T-helper 2 cell treated with Interferon-gamma antibody and Interleukin-4, amounts not matched to agents 5 μg/mL and 100 μg/mL, for 36 hours (primary cell): ENCODE data around the gene ELMO2.
A peak's percentile ranks its signal among the peaks of the same experiment; 100 is the strongest.
"Not testable (repeated sequence)": the region's sequence is repeated elsewhere in the genome, so short reads cannot be mapped to it uniquely, and the experiment has no call there.

Experiments
- DNase-seq: peaks from one replicate; pipeline ENCODE4 v3.0.0; 2021; ENCODE audit warnings: low spot score
- H3K27ac Mint-ChIP-seq: one replicate; pipeline ENCODE4 v1.8.0; 2021; ENCODE audit warnings: mild to moderate bottlenecking, mixed read lengths
- H3K27me3 Mint-ChIP-seq: one replicate; pipeline ENCODE4 v1.8.0; 2021; ENCODE audit warnings: low read depth, mixed read lengths
- H3K36me3 Mint-ChIP-seq: one replicate; pipeline ENCODE4 v1.8.0; 2021; ENCODE audit warnings: low read depth, mixed read lengths
- H3K4me1 Mint-ChIP-seq: one replicate; pipeline ENCODE4 v1.8.0; 2021; ENCODE audit warnings: low read depth, mixed read lengths
- H3K4me3 Mint-ChIP-seq: one replicate; pipeline ENCODE4 v1.8.0; 2022; ENCODE audit warnings: mild to moderate bottlenecking, moderate library complexity, mixed read lengths
- H3K9me3 Mint-ChIP-seq: one replicate; pipeline ENCODE4 v1.8.0; 2021; ENCODE audit warnings: mixed read lengths

ELMO2 gene

DNA sequence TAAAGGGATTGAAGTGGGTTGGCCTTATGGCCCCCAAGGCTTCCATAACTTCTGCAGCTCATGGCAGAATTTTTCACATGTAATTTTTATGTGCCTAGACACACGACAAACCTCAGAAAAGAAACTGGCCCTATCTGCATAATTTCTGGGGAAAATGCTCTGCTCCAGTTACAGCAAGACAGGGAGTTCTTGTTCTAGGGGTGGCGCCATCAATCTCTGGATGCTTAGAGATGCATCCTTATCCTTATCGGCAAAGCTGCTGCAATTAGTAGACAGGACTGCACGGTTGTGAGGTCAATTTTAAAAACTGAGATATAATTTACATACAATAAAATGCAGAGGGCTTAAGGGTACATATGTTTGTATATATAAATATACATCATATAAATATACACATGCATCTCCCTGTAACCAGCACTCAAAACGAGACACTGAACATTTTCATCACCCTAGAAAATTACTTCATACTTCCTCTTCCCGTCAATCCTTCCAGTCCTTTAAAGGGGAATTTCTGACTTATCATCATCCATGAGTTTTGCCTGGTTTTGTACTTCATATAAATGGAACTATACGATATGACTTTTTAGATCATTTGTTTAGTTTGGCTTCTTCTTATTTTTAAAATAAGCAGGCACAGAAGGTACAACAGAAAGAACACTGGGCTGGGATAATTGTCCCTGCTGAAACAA, 10.2 kb downstream of the ELMO2 start:
- peaks cover 40% of the 10 kb centered on the region for H3K36me3 Mint-ChIP-seq
- no peaks in the 10 kb centered on the region for H3K27me3 Mint-ChIP-seq
- H3K9me3 Mint-ChIP-seq, result no peaks in the 10 kb centered on the region
- no peak for DNase-seq
- no peak overlapping the region for H3K4me3 Mint-ChIP-seq
- H3K27ac Mint-ChIP-seq, result no peak overlapping the region
- peaks cover 21% of the 10 kb centered on the region for H3K4me1 Mint-ChIP-seq

DNA sequence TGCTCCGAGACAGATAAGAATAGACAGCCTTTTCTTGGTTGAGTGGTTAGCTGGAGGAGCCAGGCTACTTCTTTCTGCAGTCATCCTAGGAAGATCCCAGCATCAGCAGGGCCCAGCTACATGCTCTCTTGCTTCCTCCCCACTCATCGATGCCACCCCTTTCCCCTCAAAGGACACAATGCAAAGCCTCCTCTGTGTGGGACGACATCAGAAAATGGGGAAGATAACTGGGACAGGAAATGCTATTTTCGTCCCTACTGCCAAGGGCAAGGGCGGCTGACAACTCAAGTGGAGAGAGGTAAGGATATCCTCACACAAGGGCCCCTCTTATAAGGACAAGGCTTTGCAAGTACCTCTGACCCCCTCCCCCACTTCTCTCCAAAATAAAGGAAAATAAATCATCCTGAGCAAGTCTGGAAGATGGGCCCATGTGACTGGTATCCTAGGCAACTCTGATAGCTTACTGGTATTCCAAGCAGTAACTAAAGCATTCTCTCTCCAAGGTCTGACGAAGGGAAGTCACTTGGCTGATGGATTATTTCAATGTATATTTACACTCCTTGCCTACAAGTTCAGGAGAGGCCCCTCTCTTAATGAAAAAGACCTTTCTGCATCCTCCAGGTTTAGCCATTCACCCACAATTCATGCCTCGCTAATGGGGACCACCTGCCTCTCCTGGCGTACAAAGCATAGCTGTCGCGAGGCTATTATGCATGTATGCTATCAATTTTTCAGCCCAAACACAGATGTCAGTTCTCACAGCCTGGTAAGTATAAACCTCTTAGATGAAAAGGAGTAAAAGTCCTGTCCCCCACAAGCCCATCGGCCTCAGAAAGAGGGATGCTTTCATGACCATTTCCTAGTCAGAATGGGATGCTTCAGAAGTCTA, 11.3 kb downstream of the ELMO2 start:
- no peak overlapping the region for H3K4me3 Mint-ChIP-seq
- peaks cover 46% of the 10 kb centered on the region for H3K36me3 Mint-ChIP-seq
- H3K4me1 Mint-ChIP-seq, result peaks cover 10% of the 10 kb centered on the region
- no peaks in the 10 kb centered on the region for H3K9me3 Mint-ChIP-seq
- H3K27me3 Mint-ChIP-seq, result no peaks in the 10 kb centered on the region
- DNase-seq, result no peak
- no peak overlapping the region for H3K27ac Mint-ChIP-seq

DNA sequence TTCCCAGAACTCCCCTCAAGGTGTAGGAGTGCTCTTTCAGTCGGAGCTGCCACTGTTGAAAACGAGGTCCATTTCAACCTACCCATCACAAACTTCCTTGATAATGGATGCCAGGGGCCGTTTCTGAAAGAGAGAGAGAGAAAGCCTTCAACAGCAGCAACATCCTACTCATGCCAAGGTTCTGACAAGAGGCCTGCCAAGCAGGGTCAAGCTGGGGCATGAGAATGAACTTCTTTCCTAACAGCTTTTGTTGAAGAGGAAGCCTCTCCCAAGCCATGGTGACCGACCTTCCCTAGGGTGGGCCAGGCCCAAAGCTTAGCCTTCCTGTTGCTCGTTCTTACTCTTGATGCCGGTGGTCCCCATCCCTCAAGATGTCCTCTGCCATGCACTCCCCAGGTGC, 12.4 kb downstream of the ELMO2 start:
- peaks cover 1% of the 10 kb centered on the region for H3K4me1 Mint-ChIP-seq
- no peaks in the 10 kb centered on the region for H3K27me3 Mint-ChIP-seq
- no peak for DNase-seq
- H3K4me3 Mint-ChIP-seq, result no peak overlapping the region
- peaks cover 47% of the 10 kb centered on the region for H3K36me3 Mint-ChIP-seq
- H3K9me3 Mint-ChIP-seq, result no peaks in the 10 kb centered on the region
- H3K27ac Mint-ChIP-seq, result no peak overlapping the region

DNA sequence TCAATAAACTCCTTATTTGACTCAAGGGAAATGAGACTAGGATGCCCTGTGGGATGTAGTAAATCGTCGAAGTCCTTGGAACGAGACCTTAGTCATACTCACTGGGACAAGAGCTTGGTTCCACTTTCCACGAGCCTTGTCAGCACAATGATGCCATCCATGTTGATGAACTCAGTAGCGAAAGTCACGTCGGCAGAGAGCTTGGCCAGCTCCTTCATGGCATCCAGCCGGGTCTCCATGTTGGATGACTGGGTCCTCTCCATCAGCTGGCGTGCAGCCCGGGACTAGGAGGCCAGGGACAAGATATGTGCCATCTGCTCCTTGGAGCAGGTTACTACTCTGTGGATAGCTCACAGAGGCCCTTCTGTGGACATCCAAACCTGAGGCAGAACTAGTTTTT, 17.5 kb downstream of the ELMO2 start:
- Mint-ChIP-seq H3K27ac (no peak overlapping the region), H3K4me1 (no peaks in the 10 kb centered on the region), H3K4me3 (no peak overlapping the region), H3K9me3 (no peaks in the 10 kb centered on the region), H3K27me3 (no peaks in the 10 kb centered on the region), H3K36me3 (peaks cover 66% of the 10 kb centered on the region)
- no peak for DNase-seq

DNA sequence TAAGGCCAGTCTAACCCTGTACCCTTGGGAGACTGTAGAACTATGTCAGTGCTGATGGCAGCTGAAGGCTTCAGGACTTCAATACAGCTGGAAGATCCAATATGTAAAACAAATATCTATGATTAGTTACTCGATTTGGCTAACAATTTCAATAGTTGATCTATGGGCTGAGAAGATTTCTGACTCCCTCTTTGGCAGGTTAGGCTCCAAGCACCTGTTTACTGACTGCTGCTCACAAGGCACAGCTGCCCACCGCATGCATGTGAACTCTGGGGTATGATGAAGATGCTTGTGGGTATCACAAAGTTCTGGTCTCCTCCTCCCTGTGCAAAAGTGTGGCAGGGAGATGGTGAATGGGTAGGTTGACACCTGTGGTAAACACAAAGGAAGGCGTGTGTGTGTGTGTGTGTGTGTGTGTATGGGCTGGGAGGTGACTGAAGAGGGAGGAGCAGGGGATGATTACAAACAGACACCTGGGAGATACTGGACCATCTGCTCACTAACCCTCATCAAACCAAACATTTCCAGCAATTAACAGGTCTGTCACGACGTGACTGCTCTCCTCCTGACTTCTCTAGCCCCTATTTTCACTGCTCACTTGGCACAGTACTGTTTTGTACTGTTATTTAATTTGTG, 18.1 kb downstream of the ELMO2 start:
- no peaks in the 10 kb centered on the region for H3K9me3 Mint-ChIP-seq
- H3K27ac Mint-ChIP-seq, result no peak overlapping the region

DNA sequence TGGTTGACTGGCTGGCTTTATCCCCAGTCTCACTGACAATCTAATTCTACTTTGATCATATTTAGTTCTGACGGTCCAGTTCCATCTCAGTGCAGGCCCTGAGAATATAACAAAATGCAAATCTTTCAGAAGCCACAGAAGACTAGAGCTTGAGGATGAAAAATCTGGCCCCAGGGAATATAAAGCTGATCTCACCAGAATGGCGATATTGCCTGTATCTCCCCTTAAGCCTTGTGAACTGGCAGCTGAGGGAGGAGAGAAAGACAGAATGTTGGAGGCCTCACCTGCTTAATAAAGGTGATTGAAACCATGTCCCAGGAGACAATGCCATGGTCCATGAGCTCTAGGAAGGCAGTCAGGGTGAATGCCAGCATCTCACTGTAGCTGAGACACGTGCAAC, 19.4 kb downstream of the ELMO2 start:
- H3K9me3 Mint-ChIP-seq, H3K4me3 Mint-ChIP-seq, H3K27ac Mint-ChIP-seq, H3K27me3 Mint-ChIP-seq, H3K4me1 Mint-ChIP-seq, DNase-seq: not testable (repeated sequence)
- H3K36me3 Mint-ChIP-seq, result peaks cover 58% of the 10 kb centered on the region

More for the DNA sequence above, 18.1 kb downstream of the ELMO2 start:
- Mint-ChIP-seq H3K4me1 (no peaks in the 10 kb centered on the region), H3K4me3 (no peak overlapping the region), H3K36me3 (peaks cover 64% of the 10 kb centered on the region), H3K27me3 (no peaks in the 10 kb centered on the region)
- no peak for DNase-seq

DNA sequence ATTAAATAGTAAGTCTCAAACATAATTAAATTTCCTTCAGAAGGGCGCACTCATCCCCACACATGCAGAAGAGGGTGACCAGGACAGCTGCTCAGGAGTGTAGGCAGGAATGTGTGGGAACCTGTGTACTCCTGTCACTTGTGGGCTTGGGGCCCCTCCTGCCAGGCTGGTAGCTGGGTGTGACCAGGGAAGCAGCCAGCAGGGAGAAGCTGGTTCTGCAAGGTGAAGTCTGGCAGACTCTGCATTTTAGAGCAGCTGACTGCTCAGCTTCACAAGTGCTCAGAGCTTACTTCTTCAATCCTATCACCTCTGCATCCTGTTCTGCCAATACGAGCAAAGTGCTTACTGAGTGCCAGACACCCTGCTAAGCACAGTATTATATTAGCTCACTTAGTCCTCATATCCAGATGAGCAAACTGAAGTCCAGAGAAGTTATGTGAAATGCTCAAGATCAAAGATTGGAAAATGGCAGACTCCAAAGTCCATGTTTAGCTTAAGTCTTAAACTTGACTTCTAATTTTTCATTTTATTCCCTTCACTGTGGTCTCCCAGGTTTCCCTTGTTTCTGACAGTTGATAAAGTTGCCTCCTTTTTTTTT, 27.9 kb downstream of the ELMO2 start:
- Mint-ChIP-seq H3K4me1 (no peaks in the 10 kb centered on the region), H3K27ac (no peak overlapping the region), H3K4me3 (no peak overlapping the region), H3K36me3 (peaks cover 54% of the 10 kb centered on the region), H3K27me3 (no peaks in the 10 kb centered on the region), H3K9me3 (no peaks in the 10 kb centered on the region)
- DNase-seq, result no peak

DNA sequence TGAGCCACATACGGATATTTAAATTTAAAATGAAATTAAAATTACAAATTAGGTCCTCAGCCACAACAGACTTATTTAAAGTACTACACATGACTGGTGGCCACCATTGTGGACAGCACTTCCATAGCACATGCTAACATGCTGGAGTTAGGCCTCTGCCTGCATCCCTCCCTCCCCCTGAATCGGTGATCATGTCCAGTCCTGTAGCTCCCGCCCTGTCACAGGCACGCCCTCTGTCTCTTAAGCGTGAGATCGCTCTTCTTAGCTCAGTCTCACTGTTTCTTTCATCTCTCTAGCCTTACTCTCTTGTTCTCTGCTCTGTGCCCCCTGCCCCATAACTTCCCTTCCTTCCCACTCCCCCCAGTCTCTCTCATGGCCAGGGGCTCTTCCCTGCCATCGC, 28.9 kb downstream of the ELMO2 start:
- peaks cover 56% of the 10 kb centered on the region for H3K36me3 Mint-ChIP-seq

DNA sequence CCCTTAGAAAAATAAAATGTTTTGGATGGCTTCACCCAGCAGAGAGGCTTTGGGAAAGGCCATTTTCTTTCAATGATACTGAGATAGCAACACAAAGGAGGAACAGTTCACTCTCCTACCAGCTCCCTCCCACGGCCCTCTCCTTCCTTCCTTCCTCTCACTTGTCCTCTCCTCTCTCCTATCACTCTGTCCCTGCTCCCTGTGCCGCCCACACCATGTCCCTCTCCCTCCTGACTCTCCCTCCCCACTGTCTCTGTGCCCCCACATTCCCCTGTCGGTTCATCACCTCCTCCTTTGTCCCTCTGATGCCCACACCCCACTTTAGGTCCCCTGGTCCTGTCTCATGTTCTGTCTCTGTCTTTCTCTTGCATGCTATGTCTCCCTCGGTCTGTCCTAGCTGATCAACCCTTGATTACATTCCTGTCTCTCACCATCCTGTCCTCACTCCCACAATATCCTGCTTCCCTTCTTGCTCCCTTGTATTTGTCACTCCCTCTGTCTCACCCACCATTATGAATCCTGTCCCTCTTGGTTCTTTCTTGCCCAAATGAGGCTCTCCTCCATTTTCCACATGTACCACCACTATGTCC, 30.1 kb downstream of the ELMO2 start:
- no peaks in the 10 kb centered on the region for H3K27me3 Mint-ChIP-seq
- peaks cover 58% of the 10 kb centered on the region for H3K36me3 Mint-ChIP-seq
- H3K4me3 Mint-ChIP-seq, result no peak overlapping the region
- no peak for DNase-seq
- H3K4me1 Mint-ChIP-seq, result no peaks in the 10 kb centered on the region
- no peaks in the 10 kb centered on the region for H3K9me3 Mint-ChIP-seq
- H3K27ac Mint-ChIP-seq, result peak overlapping the region; percentile 38

More for the DNA sequence above, 28.9 kb downstream of the ELMO2 start:
- no peaks in the 10 kb centered on the region for H3K9me3 Mint-ChIP-seq
- no peaks in the 10 kb centered on the region for H3K27me3 Mint-ChIP-seq
- no peak for DNase-seq
- no peak overlapping the region for H3K4me3 Mint-ChIP-seq
- no peaks in the 10 kb centered on the region for H3K4me1 Mint-ChIP-seq
- H3K27ac Mint-ChIP-seq, result no peak overlapping the region

DNA sequence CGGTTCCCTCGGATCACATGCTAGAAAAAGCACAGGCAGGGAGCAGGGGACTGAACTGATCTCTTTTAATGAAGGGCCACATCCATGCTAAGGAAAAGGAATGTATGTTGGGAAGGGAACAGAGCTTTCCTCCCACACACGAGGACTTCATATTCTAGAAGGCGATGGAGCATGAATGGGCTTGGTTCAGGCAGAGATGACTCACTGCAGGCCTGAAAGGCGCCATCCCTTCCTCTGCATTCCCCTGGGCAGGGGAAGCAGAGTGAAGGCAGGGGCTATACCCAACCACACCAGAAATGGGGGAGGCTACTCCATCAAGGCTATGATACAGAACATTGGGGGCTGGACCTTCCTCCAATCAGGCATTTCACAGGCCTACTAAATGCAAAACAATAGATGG, 30.6 kb downstream of the ELMO2 start:
- no peak for DNase-seq
- no peaks in the 10 kb centered on the region for H3K9me3 Mint-ChIP-seq

DNA sequence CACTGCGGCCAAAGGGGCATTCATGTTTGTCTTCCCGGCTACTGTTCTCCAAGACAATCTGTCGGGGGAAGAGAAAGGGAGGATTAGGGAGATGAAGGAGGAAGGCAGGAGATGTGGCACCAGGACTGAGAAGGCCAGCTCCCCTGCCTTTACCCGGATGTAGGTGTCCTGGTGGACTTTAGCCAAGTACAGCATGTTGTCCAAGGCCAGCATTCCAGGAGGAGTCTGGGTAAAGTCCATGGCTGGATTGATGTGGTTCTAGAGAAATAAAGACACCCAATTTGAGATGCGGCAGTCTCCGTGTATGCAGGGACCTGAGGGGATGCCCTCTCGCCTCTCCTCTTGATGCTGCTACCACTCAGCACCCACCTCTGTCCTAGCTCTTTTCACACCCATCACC, 32.0 kb downstream of the ELMO2 start:
- H3K27me3 Mint-ChIP-seq, result no peaks in the 10 kb centered on the region
- H3K27ac Mint-ChIP-seq, result peak overlapping the region; percentile 5
- peaks cover 2% of the 10 kb centered on the region for H3K4me1 Mint-ChIP-seq
- DNase-seq, result no peak
- peaks cover 62% of the 10 kb centered on the region for H3K36me3 Mint-ChIP-seq
- no peak overlapping the region for H3K4me3 Mint-ChIP-seq
- no peaks in the 10 kb centered on the region for H3K9me3 Mint-ChIP-seq

More for the DNA sequence above, 30.6 kb downstream of the ELMO2 start:
- Mint-ChIP-seq H3K27ac (no peak overlapping the region), H3K4me1 (no peaks in the 10 kb centered on the region), H3K27me3 (no peaks in the 10 kb centered on the region), H3K4me3 (no peak overlapping the region), H3K36me3 (peaks cover 56% of the 10 kb centered on the region)

DNA sequence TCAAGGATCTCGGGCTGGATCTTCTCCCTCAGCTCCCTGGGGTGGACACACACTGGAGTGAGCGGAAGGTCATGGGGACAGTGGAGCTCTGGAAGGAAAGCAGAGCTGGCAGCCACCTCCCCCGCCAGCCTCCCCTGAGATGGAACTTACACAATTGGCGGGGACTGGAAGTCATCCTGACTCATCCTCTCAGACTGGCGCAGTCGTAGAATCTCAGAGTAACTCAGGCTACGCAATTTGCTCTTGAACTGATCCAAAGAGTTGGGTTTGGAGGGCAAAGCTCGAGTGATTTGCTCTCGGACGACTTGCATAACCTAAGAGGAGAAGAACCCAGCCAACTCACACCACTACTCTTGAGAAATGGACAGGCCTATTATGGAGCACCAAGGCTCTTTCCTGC, 34.8 kb downstream of the ELMO2 start:
- Mint-ChIP-seq H3K27me3 (no peaks in the 10 kb centered on the region), H3K27ac (no peak overlapping the region), H3K9me3 (no peaks in the 10 kb centered on the region), H3K4me3 (no peak overlapping the region), H3K36me3 (peaks cover 77% of the 10 kb centered on the region), H3K4me1 (peaks cover 9% of the 10 kb centered on the region)
- DNase-seq, result no peak

DNA sequence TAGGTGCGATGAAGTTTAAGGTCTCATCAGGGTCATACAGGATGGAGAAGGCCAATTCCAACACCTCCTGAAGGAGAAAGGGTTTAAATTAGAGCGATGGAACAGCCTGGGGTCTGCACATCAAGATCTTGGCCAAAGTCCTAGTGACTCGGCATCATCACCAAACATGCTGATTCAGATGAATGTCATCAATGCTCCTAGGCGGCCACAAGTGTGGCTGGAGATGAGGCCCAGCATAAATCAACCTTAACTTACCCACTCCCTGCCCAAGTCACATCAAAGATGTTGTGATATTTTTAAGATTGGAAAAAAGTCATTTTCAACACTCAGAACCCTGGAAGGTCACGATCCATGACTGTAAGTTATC, 37.5 kb downstream of the ELMO2 start:
- no peak for DNase-seq
- Mint-ChIP-seq H3K4me1 (peaks cover 22% of the 10 kb centered on the region), H3K9me3 (no peaks in the 10 kb centered on the region), H3K27ac (peak overlapping the region; percentile 36), H3K36me3 (peaks cover 76% of the 10 kb centered on the region), H3K27me3 (no peaks in the 10 kb centered on the region), H3K4me3 (no peak overlapping the region)
